Esophagus (tissue), 2 donors: Measurements from ENCODE around the gene RNH1. TPM values are rescaled to one million over a fixed set of nuclear protein-coding genes. Genes with fewer than 3 reads are reported as not detected.

ENCODE experiments used
- H3K27ac ChIP-seq, 2 donors: one replicate each; pipeline ENCODE4 v1.5.1; 2013; ENCODE audit warnings: low read depth in 2 of 2, mild to moderate bottlenecking in 2 of 2, inconsistent platforms in 1 of 2, low read length in 1 of 2, moderate library complexity in 1 of 2
- H3K27me3 ChIP-seq, 2 donors: one replicate each; pipeline ENCODE4 v1.6.1; 2013; ENCODE audit warnings: low read length in 2 of 2, control low read depth in 1 of 2, mild to moderate bottlenecking in 1 of 2; ENCODE audit not compliant: insufficient read depth in 2 of 2, control insufficient read depth in 1 of 2
- H3K36me3 ChIP-seq, 2 donors: one replicate each; pipeline ENCODE4 v1.6.1; 2013; ENCODE audit warnings: low read length in 1 of 2; ENCODE audit not compliant: control insufficient read depth in 2 of 2, insufficient read depth in 2 of 2
- H3K4me1 ChIP-seq, 2 donors: one replicate each; pipeline ENCODE4 v1.6.1; 2013; ENCODE audit warnings: low read length in 1 of 2; ENCODE audit not compliant: control insufficient read depth in 2 of 2, insufficient read depth in 2 of 2
- H3K4me3 ChIP-seq, 2 donors: one replicate each; pipeline ENCODE4 v1.5.1; 2013; ENCODE audit warnings: low read length in 2 of 2, mild to moderate bottlenecking in 2 of 2, low read depth in 1 of 2, moderate library complexity in 1 of 2
- H3K9me3 ChIP-seq, 2 donors: one replicate each; pipeline ENCODE4 v1.6.1; 2013; ENCODE audit warnings: mild to moderate bottlenecking in 2 of 2, low read depth in 1 of 2, low read length in 1 of 2, moderate library complexity in 1 of 2; ENCODE audit not compliant: control insufficient read depth in 2 of 2, insufficient read depth in 1 of 2
- WGBS, 2 donors: extraction: QIAGEN DNeasy Blood & Tissue Kit; methylation state at CpG; one replicate each; pipeline ENCODE4 v1.1.7; 2013; 5-methylcytosine and 5-hydroxymethylcytosine counted together
- polyA plus RNA-seq, 2 donors: library from polyadenylated mRNA; stranded (reverse); fragments of 200-250 nt; gene quantifications; one replicate each; pipeline ENCODE4 v1.2.3, GENCODE V29; 2013
- donor health status: healthy with polysubstance abuse.
- donor health status: Bipolar disorder and iron deficiency.

Gene RNH1
- polyA plus RNA-seq, 2 donors, result 106 to 219 TPM

DNA sequence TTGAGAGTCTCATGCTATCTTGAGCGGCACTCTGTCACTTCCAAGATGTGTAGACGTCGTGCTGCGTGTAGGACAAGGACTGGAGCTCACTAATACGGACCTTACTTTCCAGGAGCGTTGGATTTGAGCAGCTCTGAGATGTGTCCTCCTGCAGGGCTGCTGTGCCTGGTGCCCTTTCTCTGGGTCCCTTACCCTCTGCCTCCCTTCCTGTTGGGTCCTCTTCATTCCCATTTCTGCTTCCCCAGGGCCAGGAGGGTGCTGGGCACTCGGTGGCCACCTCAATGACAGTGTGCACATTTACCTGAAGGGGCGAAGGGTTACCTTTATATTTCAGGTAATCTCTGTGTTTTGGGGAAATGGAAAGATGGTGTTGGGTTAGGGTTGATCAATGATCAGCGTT is 53.0 kb downstream of the RNH1 start:
- H3K4me1 ChIP-seq, result peaks cover 5 to 13% of the 10 kb centered on the region in 2 donors
- H3K27me3 ChIP-seq, result no peaks in the 10 kb centered on the region
- H3K27ac ChIP-seq, result no peak overlapping the region
- 89 to 91% methylated on average over 9 of the region's 9 CpGs for WGBS, 2 donors
- no peak overlapping the region for H3K4me3 ChIP-seq
- no peaks in the 10 kb centered on the region for H3K9me3 ChIP-seq
- peaks cover 4 to 20% of the 10 kb centered on the region in 2 donors for H3K36me3 ChIP-seq

DNA sequence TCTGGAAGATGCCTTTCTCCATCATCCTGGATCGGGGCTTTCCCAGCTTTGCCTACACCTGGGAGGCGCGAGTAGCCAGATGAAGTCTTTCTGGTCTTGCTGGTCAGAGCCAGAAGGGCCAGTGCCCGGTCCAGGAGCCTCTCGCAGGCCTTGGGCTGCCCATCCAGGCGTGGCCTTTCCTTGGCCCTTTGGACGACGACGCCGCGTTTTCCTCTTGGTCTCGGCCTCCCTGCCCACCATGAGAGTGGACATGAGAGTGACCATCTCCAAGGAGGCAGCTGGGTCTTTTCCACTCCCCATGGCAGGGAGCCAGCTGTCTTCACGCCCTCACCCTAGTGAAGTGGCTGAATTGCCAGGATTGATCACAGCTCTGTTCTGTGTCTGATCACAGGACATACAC is 53.5 kb downstream of the RNH1 start:
- Histone ChIP-seq H3K4me3 (no peak overlapping the region), H3K4me1 (peaks cover 5 to 13% of the 10 kb centered on the region in 2 donors), H3K27me3 (no peaks in the 10 kb centered on the region), H3K27ac (no peak overlapping the region), H3K9me3 (no peaks in the 10 kb centered on the region), H3K36me3 (peaks cover 4 to 20% of the 10 kb centered on the region in 2 donors)
- 88 to 90% methylated on average over 13 of the region's 13 CpGs for WGBS, 2 donors

DNA sequence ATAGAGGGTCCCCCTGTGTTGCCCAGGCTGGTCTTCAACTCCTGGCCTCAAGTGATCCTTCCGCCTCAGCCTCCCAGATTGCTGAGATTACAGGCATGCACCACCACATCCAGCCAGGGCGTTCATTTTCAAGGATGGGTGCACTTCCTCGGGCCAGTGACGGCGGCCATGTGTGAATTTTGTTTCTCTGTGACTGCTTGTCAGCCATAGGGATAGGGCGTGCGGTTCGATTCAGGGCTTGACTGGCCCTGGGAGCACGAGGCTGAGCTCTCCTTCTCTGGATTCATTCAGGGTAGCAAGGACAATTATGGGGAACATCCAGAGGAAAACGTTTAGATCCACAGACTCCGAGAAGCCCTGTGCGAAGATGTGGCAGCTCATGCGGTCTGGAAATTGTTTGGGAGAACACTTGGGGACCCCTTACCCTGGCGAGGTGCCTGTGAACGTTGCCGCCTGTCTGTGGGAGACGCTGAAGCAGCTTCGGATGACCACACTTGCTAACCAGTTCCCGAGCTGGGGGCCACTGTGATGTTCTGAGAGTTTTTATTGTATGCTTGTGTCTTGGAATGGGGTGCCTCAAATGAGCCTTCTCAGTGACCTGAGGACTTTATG is 54.0 kb downstream of the RNH1 start:
- Histone ChIP-seq H3K4me3 (no peak overlapping the region), H3K27me3 (no peaks in the 10 kb centered on the region), H3K4me1 (peaks cover 5 to 16% of the 10 kb centered on the region in 2 donors), H3K27ac (no peak overlapping the region), H3K9me3 (no peaks in the 10 kb centered on the region), H3K36me3 (peaks cover 4 to 20% of the 10 kb centered on the region in 2 donors)
- 89 to 90% methylated on average over 19 of the region's 19 CpGs for WGBS, 2 donors

DNA sequence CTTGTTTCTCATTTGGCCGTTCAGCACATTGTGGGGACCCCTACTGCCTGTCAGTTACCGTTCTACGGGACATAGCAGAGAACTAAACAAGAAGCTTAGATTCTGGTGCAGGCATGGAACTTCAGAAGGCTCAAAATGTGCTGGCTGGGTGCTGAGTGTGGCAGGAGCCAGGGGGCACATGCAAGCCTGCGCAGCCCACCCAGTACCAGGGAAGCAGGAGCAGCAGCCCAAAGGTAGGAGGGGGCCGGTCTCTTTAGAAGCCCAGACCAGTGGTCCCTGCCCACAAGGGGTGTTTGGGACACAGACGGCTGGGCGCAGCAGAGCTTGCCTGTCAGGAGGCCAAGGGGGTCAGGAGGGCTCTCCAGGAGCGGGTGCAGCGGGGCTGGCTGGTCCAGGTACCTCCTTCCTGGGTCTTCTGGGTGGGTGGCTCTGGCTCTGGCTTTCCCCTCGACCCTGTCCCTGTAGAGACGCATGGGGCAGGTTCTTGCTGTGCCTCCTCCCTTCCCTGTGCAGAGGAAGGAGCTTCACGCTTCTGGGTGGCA is 54.8 kb downstream of the RNH1 start:
- H3K27me3 ChIP-seq, result no peaks in the 10 kb centered on the region
- H3K4me3 ChIP-seq, result no peak overlapping the region
- 89 to 93% methylated on average over 12 of the region's 12 CpGs for WGBS, 2 donors
- peaks cover 5 to 15% of the 10 kb centered on the region in 2 donors for H3K4me1 ChIP-seq
- H3K9me3 ChIP-seq, result no peaks in the 10 kb centered on the region
- H3K36me3 ChIP-seq, result peaks cover 4 to 20% of the 10 kb centered on the region in 2 donors
- no peak overlapping the region for H3K27ac ChIP-seq

DNA sequence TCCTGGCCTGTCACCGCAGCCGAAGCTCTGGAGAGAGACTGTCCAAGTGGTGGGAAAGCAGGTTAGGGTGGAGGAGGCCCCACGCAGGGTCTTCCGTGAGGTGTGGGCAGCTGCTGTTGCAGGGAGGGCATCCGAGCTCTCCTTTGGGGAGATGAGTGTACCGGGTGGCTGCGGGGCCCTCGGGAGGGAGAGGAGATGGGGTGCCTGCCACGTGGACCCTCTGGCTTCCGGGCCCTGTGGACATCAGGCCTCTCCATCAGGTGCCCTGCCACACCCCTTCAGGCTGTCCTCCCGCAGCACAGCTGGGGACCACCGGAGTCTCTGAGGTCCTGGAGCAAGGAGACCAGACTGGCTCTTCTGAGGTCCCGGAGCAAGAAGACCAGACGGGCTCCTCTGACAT is 55.3 kb downstream of the RNH1 start:
- no peaks in the 10 kb centered on the region for H3K9me3 ChIP-seq
- WGBS, 2 donors, result 85 to 88% methylated on average over 13 to 14 of the region's 14 CpGs
- H3K36me3 ChIP-seq, result peaks cover 4 to 19% of the 10 kb centered on the region in 2 donors
- no peak overlapping the region for H3K27ac ChIP-seq
- H3K27me3 ChIP-seq, result no peaks in the 10 kb centered on the region
- H3K4me1 ChIP-seq, result peaks cover 5 to 16% of the 10 kb centered on the region in 2 donors
- H3K4me3 ChIP-seq, result no peak overlapping the region

DNA sequence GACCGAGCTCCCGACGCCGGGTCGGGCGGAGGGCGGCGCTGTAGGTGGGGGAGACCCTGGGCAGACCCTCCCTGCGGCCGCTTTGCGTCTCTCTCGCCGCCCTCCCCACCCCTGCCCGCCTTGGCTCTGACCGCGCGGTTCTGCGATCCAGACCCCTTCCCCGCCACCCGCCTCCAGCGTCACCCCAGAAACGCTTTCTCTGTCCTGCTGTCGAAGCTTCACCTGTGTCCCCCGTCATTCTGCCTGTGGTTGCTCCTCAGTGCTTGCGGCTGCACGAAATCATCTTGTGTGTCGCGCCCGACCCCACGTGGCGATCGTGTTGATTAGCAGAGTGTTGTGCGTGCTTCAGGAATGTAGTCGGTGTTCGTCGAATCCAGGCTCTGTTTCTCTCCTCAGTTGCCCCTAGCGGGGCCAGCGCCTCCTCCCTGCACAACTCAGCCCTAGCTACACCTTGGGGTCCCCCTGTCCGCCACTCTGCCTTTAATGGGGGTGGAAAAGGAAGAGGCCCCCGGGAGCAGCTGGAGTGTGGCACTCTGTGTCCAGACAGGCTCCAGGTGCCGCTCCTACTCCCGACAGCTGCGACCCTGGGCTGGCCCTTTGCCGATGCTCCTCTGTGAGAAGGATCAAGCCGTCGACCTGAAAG is 56.1 kb downstream of the RNH1 start:
- no peaks in the 10 kb centered on the region for H3K9me3 ChIP-seq
- H3K27me3 ChIP-seq, result no peaks in the 10 kb centered on the region
- H3K36me3 ChIP-seq, result peaks cover 4 to 17% of the 10 kb centered on the region in 2 donors
- WGBS, 2 donors, result 3% methylated on average over 33 to 46 of the region's 46 CpGs
- H3K4me3 ChIP-seq, result peak overlapping the region; percentile 77 to 96
- H3K27ac ChIP-seq, result peak overlapping the region; percentile 8 to 83
- H3K4me1 ChIP-seq, result peaks cover 5 to 16% of the 10 kb centered on the region in 2 donors

DNA sequence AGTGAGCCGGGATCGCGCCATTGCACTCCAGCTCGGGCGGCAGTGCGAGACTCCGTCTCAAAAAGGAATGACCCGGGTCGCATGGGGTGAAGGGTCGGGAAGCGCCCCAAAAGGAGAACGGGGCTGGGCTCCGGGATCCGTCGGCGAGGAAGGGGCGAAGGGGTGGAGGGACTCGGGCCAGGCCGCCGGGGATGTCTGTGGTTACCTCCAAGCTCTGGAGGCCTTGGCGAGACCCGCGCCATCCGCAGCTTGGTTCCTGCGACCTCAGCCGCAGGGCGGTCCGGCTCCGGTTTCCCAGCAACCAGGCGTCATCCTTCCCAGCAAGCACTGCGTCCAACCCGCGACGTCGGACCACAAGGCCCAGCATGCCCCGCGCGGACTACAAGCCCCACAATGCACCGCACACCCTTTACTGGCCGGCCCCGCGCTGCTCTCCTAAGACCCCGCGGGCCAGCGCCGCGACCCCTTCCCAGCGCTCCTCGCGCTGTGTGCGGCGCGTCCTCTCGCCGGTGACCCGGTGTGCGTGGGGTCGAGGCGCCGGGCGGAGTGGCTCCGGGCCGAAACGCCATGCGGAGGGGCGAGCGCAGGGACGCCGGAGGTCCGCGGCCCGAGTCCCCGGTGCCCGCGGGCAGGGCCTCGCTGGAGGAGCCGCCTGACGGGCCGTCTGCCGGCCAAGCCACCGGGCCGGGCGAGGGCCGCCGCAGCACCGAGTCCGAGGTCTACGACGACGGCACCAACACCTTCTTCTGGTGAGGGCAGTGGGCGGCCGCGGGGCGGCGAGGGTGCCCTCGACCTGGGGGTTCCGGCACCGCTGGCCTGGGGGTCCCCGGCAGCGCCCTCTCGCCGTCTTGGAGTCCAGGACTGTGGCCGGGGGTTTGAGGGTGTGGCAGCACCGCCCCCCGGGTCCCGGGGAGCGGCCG is 56.9 kb downstream of the RNH1 start, which contains the start of gene PTDSS2:
Gene PTDSS2 (plus strand): TSS at position 391 of the 920 bp plus-strand sequence. CDS start 177 bp downstream, at position 568.
- WGBS, 2 donors, result 0% methylated on average over 101 to 108 of the region's 108 CpGs
- H3K4me1 ChIP-seq, result peaks cover 5 to 14% of the 10 kb centered on the region in 2 donors

DNA sequence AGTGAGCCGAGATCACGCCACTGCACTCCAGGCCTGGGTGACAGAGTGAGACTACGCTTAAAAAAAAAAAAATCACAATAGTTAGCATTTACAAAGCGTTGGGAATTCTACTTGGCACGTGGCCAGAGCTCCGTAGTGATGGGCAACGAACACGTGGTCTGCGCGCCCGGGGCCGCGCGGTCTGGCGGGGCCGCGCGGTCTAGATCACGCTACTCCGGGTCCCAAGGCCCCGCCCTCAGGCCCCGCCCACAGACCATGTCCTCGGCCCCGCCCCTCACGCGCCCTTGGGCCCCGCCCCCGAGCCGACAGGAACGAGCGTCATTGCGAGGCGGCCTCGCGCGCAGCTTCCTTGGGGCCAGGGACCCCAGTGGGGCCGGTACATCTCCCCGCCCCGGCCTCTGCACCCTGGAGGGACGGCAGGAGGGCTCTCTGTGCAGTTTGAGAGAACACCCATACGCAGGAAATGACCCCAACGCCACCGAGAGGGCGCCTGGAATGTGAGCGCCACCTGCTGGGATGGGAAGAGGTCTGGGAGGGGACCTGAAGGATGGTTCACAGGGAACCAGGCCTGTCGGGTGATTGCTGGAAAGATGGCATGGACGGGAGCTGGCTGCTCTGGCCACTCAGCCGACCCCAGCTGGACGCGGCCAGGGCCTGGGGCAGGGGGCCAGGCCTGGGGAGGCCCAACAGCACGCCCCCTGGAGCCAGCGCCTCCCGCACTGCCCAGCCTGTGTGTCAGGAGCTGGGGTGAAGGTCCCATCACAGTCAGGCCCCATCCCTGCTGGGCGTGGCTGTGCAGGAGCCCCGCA is 58.9 kb downstream of the RNH1 start:
- WGBS, 2 donors, result 2 to 3% methylated on average over 54 to 55 of the region's 55 CpGs
- peak overlapping the region; percentile 50 to 84 for H3K4me3 ChIP-seq
- H3K9me3 ChIP-seq, result no peaks in the 10 kb centered on the region
- peak overlapping the region; percentile 95 to 100 for H3K27ac ChIP-seq
- peaks cover 0 to 6% of the 10 kb centered on the region in 2 donors for H3K36me3 ChIP-seq
- peaks cover 5 to 21% of the 10 kb centered on the region in 2 donors for H3K4me1 ChIP-seq
- no peaks in the 10 kb centered on the region for H3K27me3 ChIP-seq

More for the DNA sequence above, 56.9 kb downstream of the RNH1 start, which contains the start of gene PTDSS2:
- H3K27ac ChIP-seq, result peak within 1 kb of the TSS; percentile 83 to 87
- H3K36me3 ChIP-seq, result peaks cover 4 to 17% of the 10 kb centered on the region in 2 donors
- no peaks in the 10 kb centered on the region for H3K9me3 ChIP-seq
- no peaks in the 10 kb centered on the region for H3K27me3 ChIP-seq
- peak within 1 kb of the TSS; percentile 77 to 96 for H3K4me3 ChIP-seq
